NCI-H128 (cell line): ENCODE measurements around the gene SMIM17.
"Not testable (repeated sequence)": the region's sequence is repeated elsewhere in the genome, so short reads cannot be mapped to it uniquely, and the experiment has no call there.

Source experiments
- DNase-seq: peaks from one replicate; lab custom pipeline; 2025; ENCODE audit not compliant: unreplicated experiment; lab: John Stamatoyannopoulos, UW

Gene SMIM17

GRCh38 chr19:56654151-56654550 is 11.2 kb downstream of the SMIM17 start:
- DNase-seq: no peak

- no peak for DNase-seq
These were observed 17.6 kb downstream of the SMIM17 start for GRCh38 chr19:56660381-56661107.

GRCh38 chr19:56661248-56661647 is 18.3 kb downstream of the SMIM17 start:
- no peak for DNase-seq

- no peak for DNase-seq
These were observed 21.1 kb downstream of the SMIM17 start for GRCh38 chr19:56663931-56664500.

GRCh38 chr19:56664511-56664910 is 21.6 kb downstream of the SMIM17 start:
- no peak for DNase-seq

- no peak for DNase-seq
These were observed 24.4 kb downstream of the SMIM17 start for GRCh38 chr19:56667311-56667870.

- DNase-seq: no peak
These were observed 25.7 kb downstream of the SMIM17 start for GRCh38 chr19:56668676-56669075.

- no peak for DNase-seq
These were observed 27.5 kb downstream of the SMIM17 start for GRCh38 chr19:56670401-56670960.

- DNase-seq: no peak
These were observed 28.1 kb downstream of the SMIM17 start for GRCh38 chr19:56670961-56671612.

GRCh38 chr19:56671613-56671994 is 28.6 kb downstream of the SMIM17 start, which contains the start of gene ZNF835:
Gene ZNF835 (minus strand): TSS chr19:56671757. CDS start chr19:56665198, 6,559 bp downstream.
- no peak for DNase-seq

- not testable (repeated sequence) for DNase-seq
These were observed 29.7 kb downstream of the SMIM17 start for GRCh38 chr19:56672610-56673009.

- DNase-seq: no peak
These were observed 35.2 kb downstream of the SMIM17 start for GRCh38 chr19:56678205-56678604.

GRCh38 chr19:56681702-56682101 is 38.7 kb downstream of the SMIM17 start:
- DNase-seq: no peak

GRCh38 chr19:56683116-56683515 is 40.2 kb downstream of the SMIM17 start:
- DNase-seq: no peak

- DNase-seq: no peak
These were observed 44.1 kb downstream of the SMIM17 start for GRCh38 chr19:56687031-56687430.

GRCh38 chr19:56689198-56689597 is 46.2 kb downstream of the SMIM17 start:
- no peak for DNase-seq

- DNase-seq: no peak
These were observed 47.7 kb downstream of the SMIM17 start for GRCh38 chr19:56690670-56691069.

GRCh38 chr19:56692206-56692895 is 49.4 kb downstream of the SMIM17 start:
- DNase-seq: no peak

- DNase-seq: no peak
These were observed 56.6 kb downstream of the SMIM17 start for GRCh38 chr19:56699552-56699951.

GRCh38 chr19:56701895-56702294 is 58.9 kb downstream of the SMIM17 start:
- DNase-seq: no peak

- DNase-seq: no peak
These were observed 63.0 kb downstream of the SMIM17 start for GRCh38 chr19:56705939-56706338.
